CD8-positive, alpha-beta memory T cell (primary cell): ENCODE results near the gene SEMA3E. TPM values are rescaled to one million over a fixed set of nuclear protein-coding genes. Genes with fewer than 3 reads are reported as not detected.
"Not testable (repeated sequence)": the region's sequence is repeated elsewhere in the genome, so short reads cannot be mapped to it uniquely, and the experiment has no call there.

Source experiments
- CTCF ChIA-PET: fragments of 350-600 bp; sonication (Branson Sonifier 250); formaldehyde crosslinking; loops from one replicate; lab custom pipeline; 2021; ENCODE audit warnings: antibody characterized with exemption; lab: Charles Lee
- POLR2A ChIA-PET: fragments of 350-600 bp; sonication (Branson Sonifier 250); formaldehyde crosslinking; loops from one replicate; lab custom pipeline; 2021; ENCODE audit warnings: antibody characterized with exemption; lab: Charles Lee
- DNase-seq, 5 donors: peaks; one replicate each; pipeline versions ENCODE4 v3.0.0 to v3.0.0-alpha.2; 2020 to 2022; ENCODE audit warnings: mixed read lengths in 1 of 5
- H3K27ac ChIP-seq: one replicate; pipeline ENCODE4 v1.7.0; 2013; ENCODE audit warnings: low read depth, mild to moderate bottlenecking, low read length, moderate library complexity
- H3K27me3 ChIP-seq: 2 replicates; pipeline ENCODE4 v1.7.0; 2013; ENCODE audit warnings: low read length, mild to moderate bottlenecking; ENCODE audit not compliant: insufficient read depth, poor library complexity, severe bottlenecking
- H3K36me3 ChIP-seq: 2 replicates; pipeline ENCODE4 v1.7.0; 2013; ENCODE audit warnings: mild to moderate bottlenecking, low read length, moderate library complexity; ENCODE audit not compliant: insufficient read depth
- H3K4me1 ChIP-seq: 2 replicates; pipeline ENCODE4 v1.7.0; 2013; ENCODE audit warnings: mild to moderate bottlenecking, low read length, moderate library complexity; ENCODE audit not compliant: insufficient read depth
- H3K4me3 ChIP-seq: 2 replicates; pipeline ENCODE4 v1.7.0; 2013; ENCODE audit warnings: mild to moderate bottlenecking, low read length
- H3K9me3 ChIP-seq: 2 replicates; pipeline ENCODE4 v1.7.0; 2013; ENCODE audit warnings: mild to moderate bottlenecking, low read length
- H3K27ac Mint-ChIP-seq, 8 donors: one replicate each; pipeline ENCODE4 v1.8.0; 2020 to 2021; ENCODE audit warnings: mixed read lengths in 8 of 8, mild to moderate bottlenecking in 6 of 8, inconsistent platforms in 3 of 8, moderate library complexity in 3 of 8
- H3K27me3 Mint-ChIP-seq, 2 donors: one replicate each; pipeline ENCODE4 v1.8.0; 2020 to 2021; ENCODE audit warnings: mixed read lengths in 2 of 2, mild to moderate bottlenecking in 1 of 2, moderate library complexity in 1 of 2
- H3K36me3 Mint-ChIP-seq, 3 donors: one replicate each; pipeline ENCODE4 v1.8.0; 2020 to 2021; ENCODE audit warnings: mixed read lengths in 3 of 3, inconsistent platforms in 1 of 3, mild to moderate bottlenecking in 1 of 3
- H3K4me1 Mint-ChIP-seq, 3 donors: one replicate each; pipeline ENCODE4 v1.8.0; 2020 to 2021; ENCODE audit warnings: mixed read lengths in 3 of 3, inconsistent platforms in 1 of 3, mild to moderate bottlenecking in 1 of 3
- H3K4me3 Mint-ChIP-seq, 7 donors: one replicate each; pipeline ENCODE4 v1.8.0; 2020 to 2021; ENCODE audit warnings: mixed read lengths in 7 of 7, mild to moderate bottlenecking in 6 of 7, moderate library complexity in 4 of 7, inconsistent platforms in 2 of 7
- H3K9me3 Mint-ChIP-seq, 5 donors: one replicate each; pipeline ENCODE4 v1.8.0; 2020 to 2022; ENCODE audit warnings: mixed read lengths in 5 of 5, mild to moderate bottlenecking in 3 of 5, moderate library complexity in 2 of 5, inconsistent platforms in 1 of 5
- polyA plus RNA-seq: library from polyadenylated mRNA; unstranded; fragments of 300-500 nt; fragmentation: Illumina TruSeq; gene quantifications from one replicate; pipeline ENCODE4 v1.2.3, GENCODE V29; 2021
- total RNA-seq, 2 experiments: library from RNA; stranded (reverse); gene quantifications; one replicate each; pipeline ENCODE4 v1.2.3, GENCODE V29; 2021

The SEMA3E gene
- total and polyA plus RNA-seq, 3 experiments from 2014 or later: not detected

GRCh38 chr7:83449781-83450180 lies 199.2 kb downstream of the SEMA3E start:
- CTCF ChIA-PET: no interaction called here
- no peak for DNase-seq
- Histone ChIP-seq H3K4me1 (no peaks in the 10 kb centered on the region), H3K36me3 (no peaks in the 10 kb centered on the region), H3K9me3 (no peaks in the 10 kb centered on the region), H3K4me3 (no peak overlapping the region), H3K27me3 (no peaks in the 10 kb centered on the region), H3K27ac (no peak overlapping the region)
- Mint-ChIP-seq H3K27ac (no peak overlapping the region), H3K36me3 (no peaks in the 10 kb centered on the region), H3K27me3 (no peaks in the 10 kb centered on the region), H3K4me1 (no peaks in the 10 kb centered on the region), H3K4me3 (no peak overlapping the region), H3K9me3 (peaks cover 2 to 18% (median 10%) of the 10 kb centered on the region in 5 donors)
- POLR2A ChIA-PET: no interaction called here

- Mint-ChIP-seq H3K9me3 (peaks cover 7 to 19% (median 13%) of the 10 kb centered on the region in 5 donors), H3K4me1 (no peaks in the 10 kb centered on the region), H3K27ac (no peak overlapping the region), H3K36me3 (no peaks in the 10 kb centered on the region), H3K4me3 (no peak overlapping the region), H3K27me3 (no peaks in the 10 kb centered on the region)
- H3K27me3 ChIP-seq: no peaks in the 10 kb centered on the region
- no peaks in the 10 kb centered on the region for H3K36me3 ChIP-seq
- no peak overlapping the region for H3K27ac ChIP-seq
- no peak for DNase-seq
- no peak overlapping the region for H3K4me3 ChIP-seq
- no peaks in the 10 kb centered on the region for H3K4me1 ChIP-seq
- ChIA-PET POLR2A (no interaction called here), CTCF (no interaction called here)
- H3K9me3 ChIP-seq: no peaks in the 10 kb centered on the region
These were observed 201.3 kb downstream of the SEMA3E start for GRCh38 chr7:83447681-83448080.

GRCh38 chr7:83446102-83446669 lies 202.8 kb downstream of the SEMA3E start:
- CTCF ChIA-PET: no interaction called here
- H3K9me3 Mint-ChIP-seq: peaks cover 8 to 19% (median 14%) of the 10 kb centered on the region in 5 donors
- POLR2A ChIA-PET: no interaction called here
- no peaks in the 10 kb centered on the region for H3K4me1 ChIP-seq
- H3K4me1 Mint-ChIP-seq: no peaks in the 10 kb centered on the region
- H3K36me3 Mint-ChIP-seq: no peaks in the 10 kb centered on the region
- H3K36me3 ChIP-seq: no peaks in the 10 kb centered on the region
- no peak overlapping the region for H3K27ac ChIP-seq
- H3K4me3 Mint-ChIP-seq: no peak overlapping the region
- H3K9me3 ChIP-seq: no peaks in the 10 kb centered on the region
- no peaks in the 10 kb centered on the region for H3K27me3 ChIP-seq
- DNase-seq: no peak
- no peak overlapping the region for H3K4me3 ChIP-seq
- H3K27me3 Mint-ChIP-seq: no peaks in the 10 kb centered on the region
- H3K27ac Mint-ChIP-seq: no peak overlapping the region

GRCh38 chr7:83442911-83443310 lies 206.0 kb downstream of the SEMA3E start:
- H3K4me1 Mint-ChIP-seq: no peaks in the 10 kb centered on the region
- ChIA-PET CTCF (no interaction called here), POLR2A (no interaction called here)
- Histone ChIP-seq H3K9me3 (no peaks in the 10 kb centered on the region), H3K4me3 (no peak overlapping the region), H3K27me3 (no peaks in the 10 kb centered on the region), H3K27ac (no peak overlapping the region), H3K4me1 (no peaks in the 10 kb centered on the region), H3K36me3 (no peaks in the 10 kb centered on the region)
- H3K27ac Mint-ChIP-seq: no peak overlapping the region
- H3K4me3 Mint-ChIP-seq: no peak overlapping the region
- H3K36me3 Mint-ChIP-seq: no peaks in the 10 kb centered on the region
- H3K9me3 Mint-ChIP-seq: peaks cover 6 to 17% (median 8%) of the 10 kb centered on the region in 5 donors
- H3K27me3 Mint-ChIP-seq: no peaks in the 10 kb centered on the region
- DNase-seq: no peak

- Mint-ChIP-seq H3K4me3 (no peak overlapping the region), H3K9me3 (peaks cover 0 to 20% (median 8%) of the 10 kb centered on the region in 5 donors), H3K36me3 (no peaks in the 10 kb centered on the region), H3K27ac (no peak overlapping the region), H3K4me1 (no peaks in the 10 kb centered on the region), H3K27me3 (no peaks in the 10 kb centered on the region)
- CTCF ChIA-PET: no interaction called here
- H3K27ac ChIP-seq: no peak overlapping the region
- no peak overlapping the region for H3K4me3 ChIP-seq
- H3K9me3 ChIP-seq: no peaks in the 10 kb centered on the region
- POLR2A ChIA-PET: no interaction called here
- H3K4me1 ChIP-seq: no peaks in the 10 kb centered on the region
- H3K27me3 ChIP-seq: no peaks in the 10 kb centered on the region
- no peaks in the 10 kb centered on the region for H3K36me3 ChIP-seq
- DNase-seq: no peak
These were observed 209.9 kb downstream of the SEMA3E start for GRCh38 chr7:83439026-83439425.

GRCh38 chr7:83430289-83430688 lies 218.7 kb downstream of the SEMA3E start:
- H3K4me3 Mint-ChIP-seq, DNase-seq, CTCF ChIA-PET, H3K27ac Mint-ChIP-seq, H3K27me3 Mint-ChIP-seq, POLR2A ChIA-PET, H3K36me3 ChIP-seq, H3K4me3 ChIP-seq, H3K9me3 ChIP-seq, H3K4me1 Mint-ChIP-seq, H3K27me3 ChIP-seq, H3K27ac ChIP-seq, H3K4me1 ChIP-seq, H3K36me3 Mint-ChIP-seq: not testable (repeated sequence)
- peaks cover 0 to 15% (median 6%) of the 10 kb centered on the region in 5 donors for H3K9me3 Mint-ChIP-seq

GRCh38 chr7:83429493-83429892 lies 219.4 kb downstream of the SEMA3E start:
- H3K36me3 Mint-ChIP-seq: no peaks in the 10 kb centered on the region
- POLR2A ChIA-PET: no interaction called here

GRCh38 chr7:83427884-83428283 lies 221.1 kb downstream of the SEMA3E start:
- ChIA-PET CTCF (no interaction called here), POLR2A (no interaction called here)
- Histone ChIP-seq H3K9me3 (no peaks in the 10 kb centered on the region), H3K4me1 (no peaks in the 10 kb centered on the region), H3K4me3 (no peak overlapping the region), H3K27ac (no peak overlapping the region), H3K36me3 (no peaks in the 10 kb centered on the region), H3K27me3 (no peaks in the 10 kb centered on the region)
- peaks cover 0 to 20% (median 8%) of the 10 kb centered on the region in 5 donors for H3K9me3 Mint-ChIP-seq
- H3K27ac Mint-ChIP-seq: no peak overlapping the region
- no peaks in the 10 kb centered on the region for H3K36me3 Mint-ChIP-seq
- H3K27me3 Mint-ChIP-seq: no peaks in the 10 kb centered on the region
- H3K4me3 Mint-ChIP-seq: no peak overlapping the region
- no peak for DNase-seq
- H3K4me1 Mint-ChIP-seq: no peaks in the 10 kb centered on the region

More at GRCh38 chr7:83429493-83429892, 219.4 kb downstream of the SEMA3E start:
- peaks cover 0 to 18% (median 6%) of the 10 kb centered on the region in 5 donors for H3K9me3 Mint-ChIP-seq
- H3K4me3 ChIP-seq: no peak overlapping the region
- no peaks in the 10 kb centered on the region for H3K27me3 Mint-ChIP-seq
- H3K27ac Mint-ChIP-seq: no peak overlapping the region
- no peak overlapping the region for H3K27ac ChIP-seq
- CTCF ChIA-PET: no interaction called here
- H3K36me3 ChIP-seq: no peaks in the 10 kb centered on the region
- no peaks in the 10 kb centered on the region for H3K4me1 ChIP-seq
- DNase-seq: no peak
- H3K9me3 ChIP-seq: no peaks in the 10 kb centered on the region
- H3K4me3 Mint-ChIP-seq: no peak overlapping the region
- H3K27me3 ChIP-seq: no peaks in the 10 kb centered on the region
- H3K4me1 Mint-ChIP-seq: no peaks in the 10 kb centered on the region
